ENCODE data around the gene CAPN15. TPM values are rescaled to one million over a fixed set of nuclear protein-coding genes. Genes with fewer than 3 reads are reported as not detected.
A peak's percentile ranks its signal among the peaks of the same experiment; 100 is the strongest.

Gene CAPN15
- total RNA-seq, 1 experiment from 2014 or later: 76.4 TPM

- Histone ChIP-seq H2AK5ac (ENCODE audit: insufficient read length, low read length) (no peak overlapping the region), H3K56ac (ENCODE audit: insufficient read length, low read depth, low read length) (no peak overlapping the region), H3K27me3 (ENCODE audit: insufficient read depth, low read length) (no peaks in the 10 kb centered on the region), H3K9me3 (ENCODE audit: control insufficient read depth, low read depth, low read length) (no peaks in the 10 kb centered on the region), H3K18ac (ENCODE audit: insufficient read length, low read depth, low read length) (no peak overlapping the region), H3K4ac (ENCODE audit: low read depth, low read length) (no peak overlapping the region), H2AFZ (ENCODE audit: low read length) (no peak overlapping the region), H3K79me1 (ENCODE audit: insufficient read depth, low read depth, low read length, poor library complexity, severe bottlenecking) (no peaks in the 10 kb centered on the region), H2BK5ac (ENCODE audit: insufficient read length, low read length) (no peak overlapping the region), H3K23me2 (ENCODE audit: insufficient read length, low read depth, low read length, poor library complexity, severe bottlenecking) (peaks cover 4% of the 10 kb centered on the region), H3T11ph (ENCODE audit: low read length) (no peak overlapping the region), H4K20me1 (ENCODE audit: control insufficient read depth, insufficient read depth, insufficient read length) (peaks cover 6% of the 10 kb centered on the region), H3K27ac (ENCODE audit: insufficient read length, low read depth, low read length) (no peak overlapping the region), H4K8ac (replicated peaks; ENCODE audit: insufficient read length, low read depth, low read length) (no peak overlapping the region), H2BK15ac (ENCODE audit: low read depth, low read length) (no peak overlapping the region), H3K14ac (ENCODE audit: insufficient read depth, low read length) (no peak overlapping the region; the same call in 1 of the 2 replicates), H4K91ac (ENCODE audit: insufficient read length, low read depth, low read length) (no peak overlapping the region), H3K79me2 (ENCODE audit: insufficient read depth, low read length) (peaks cover 20% of the 10 kb centered on the region; the same call in 1 of the 2 replicates), H3K23ac (ENCODE audit: insufficient read length, low read depth, low read length) (no peak overlapping the region), H2BK20ac (ENCODE audit: low read depth, low read length, poor library complexity, severe bottlenecking) (no peak overlapping the region), H2BK12ac (ENCODE audit: insufficient read length, low read depth, low read length) (no peak overlapping the region), H4K5ac (ENCODE audit: insufficient read length, low read depth, low read length) (no peak overlapping the region), H3K4me1 (ENCODE audit: insufficient read depth, low read length) (no peaks in the 10 kb centered on the region; the same call in 1 of the 2 replicates), H2BK120ac (ENCODE audit: low read depth, low read length, poor library complexity, severe bottlenecking) (no peak overlapping the region), H3K4me2 (ENCODE audit: insufficient read depth, insufficient read length, low read length) (no peak overlapping the region), H3K9ac (ENCODE audit: extremely low read depth, insufficient read length, low read length) (no peak overlapping the region)
- peak; percentile 56 for DNase-seq
- Mint-ChIP-seq H3K4me1 (peaks cover 9 to 13% of the 10 kb centered on the region in 2 experiments), H3K27me3 (ENCODE audit: low read depth) (no peaks in the 10 kb centered on the region), H3K4me3 (no peak overlapping the region), H3K9me3 (no peaks in the 10 kb centered on the region), H3K27ac (no peak overlapping the region), H3K36me3 (ENCODE audit: insufficient read depth in 1 of 3, low read depth in 3 of 3) (peaks cover 0 to 13% (median 11%) of the 10 kb centered on the region in 3 experiments; a peak in 4 of 7 replicates)
- TF ChIP-seq CTCF (conservative IDR thresholded peaks at IDR 0.05): 0 out of 3 replicates have a peak, but pooled peaks have one; percentile 19
- WGBS (ENCODE audit: extremely low coverage, insufficient read length, low lambda C conversion rate): no CpG with 5 or more reads among the region's 30 CpGs
Measured at GRCh38 chr16:533391-534123, 6.0 kb downstream of the CAPN15 start.

Data from H9 (cell line).